COR-L47 (cell line): ENCODE results near the gene ZNF622.
A peak's percentile ranks its signal among the peaks of the same experiment; 100 is the strongest.

Experiments
- DNase-seq: peaks from one replicate; lab custom pipeline; 2025; lab: John Stamatoyannopoulos, UW

Gene ZNF622

DNA sequence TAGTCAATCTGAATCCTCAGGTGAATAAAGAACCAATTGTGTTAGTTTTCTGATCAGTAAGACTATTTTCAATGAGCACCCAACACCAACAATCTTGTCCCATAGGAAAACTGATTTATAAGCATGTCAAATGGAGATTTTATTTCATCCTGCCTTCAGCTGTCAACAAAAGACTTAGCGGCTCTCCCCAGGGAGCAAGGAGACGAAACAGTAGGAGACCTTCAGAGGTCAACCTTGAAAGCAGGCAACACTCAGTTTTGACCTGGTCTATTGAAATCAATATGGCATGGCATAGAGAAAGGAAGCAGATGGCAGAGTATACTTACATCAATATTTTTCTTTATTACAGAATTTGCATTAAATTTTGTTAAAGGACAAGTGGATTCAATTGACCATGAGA is 34.1 kb downstream of the ZNF622 start:
- peak; percentile 59 for DNase-seq

DNA sequence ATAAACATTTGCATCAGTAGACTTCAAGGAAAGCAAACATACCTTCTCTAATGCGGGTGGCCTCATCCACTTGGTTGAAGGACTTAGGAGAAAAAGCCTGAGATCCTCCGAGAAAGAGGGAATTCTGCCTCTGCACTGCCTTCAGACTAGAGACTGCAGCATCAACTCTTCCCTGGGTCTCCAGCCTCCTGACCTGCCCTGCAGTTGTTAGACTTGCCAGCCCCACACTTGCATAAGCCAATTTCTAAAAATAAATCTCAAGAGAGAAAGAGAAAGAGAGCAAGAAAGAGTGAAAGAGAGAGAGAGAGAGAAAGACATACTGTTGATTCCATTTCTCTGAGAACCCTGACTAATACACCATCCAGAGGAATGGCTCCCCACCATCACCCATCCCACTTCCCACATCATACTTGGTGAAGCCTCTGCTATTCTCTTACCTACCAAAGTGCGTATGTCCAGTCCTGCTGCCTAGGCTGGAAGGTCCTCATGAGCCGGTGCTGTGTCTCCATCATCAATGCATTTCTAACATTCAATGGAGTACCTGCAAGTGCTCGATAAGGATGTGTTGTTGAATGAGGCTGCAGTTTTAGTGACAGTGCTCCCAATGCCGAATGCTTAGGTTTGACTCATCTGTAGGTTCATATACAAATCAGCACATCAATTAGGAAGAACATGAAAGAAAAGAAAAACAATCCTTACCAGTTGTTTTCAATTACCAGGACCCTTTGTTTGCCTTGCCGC is 35.1 kb downstream of the ZNF622 start:
- DNase-seq, result no peak

DNA sequence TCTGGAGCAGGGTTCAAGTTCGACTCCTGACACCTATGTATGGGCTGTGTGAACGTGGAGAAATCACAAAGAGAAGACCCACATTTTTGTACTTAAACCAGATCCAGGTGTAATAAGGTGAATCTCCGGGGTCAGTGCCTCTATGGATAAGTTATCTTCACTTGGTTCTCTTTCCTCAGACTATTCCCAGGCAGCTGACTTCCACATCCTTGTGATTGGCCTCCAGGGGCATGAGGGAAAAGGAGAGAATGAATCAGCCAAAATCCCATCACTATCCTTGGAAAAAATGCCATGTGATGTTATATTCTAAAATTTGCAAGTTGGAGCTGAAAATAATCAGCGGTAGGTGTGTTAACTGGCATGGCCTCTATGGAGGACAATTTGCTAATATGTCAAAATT is 37.2 kb downstream of the ZNF622 start:
- DNase-seq, result no peak

DNA sequence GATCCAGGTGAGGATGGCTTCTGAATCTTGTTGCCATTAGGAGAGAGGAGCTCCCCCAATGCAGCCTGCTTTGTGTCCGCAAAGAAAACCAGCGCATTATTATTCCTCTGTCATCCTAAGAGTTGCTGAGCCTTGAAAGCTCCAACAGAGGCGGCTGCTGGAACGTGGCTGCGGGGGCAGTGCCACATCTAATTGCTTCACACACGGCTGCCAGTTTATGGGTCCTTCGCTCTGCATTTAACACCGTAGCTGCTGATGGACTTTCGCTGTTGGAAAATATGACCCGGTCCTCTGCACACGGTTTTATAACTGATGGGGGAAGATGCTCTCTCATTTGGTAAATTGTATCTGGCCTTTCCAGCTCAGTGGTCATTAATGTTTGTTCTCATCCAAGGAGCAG is 38.0 kb downstream of the ZNF622 start:
- peak; percentile 72 for DNase-seq

DNA sequence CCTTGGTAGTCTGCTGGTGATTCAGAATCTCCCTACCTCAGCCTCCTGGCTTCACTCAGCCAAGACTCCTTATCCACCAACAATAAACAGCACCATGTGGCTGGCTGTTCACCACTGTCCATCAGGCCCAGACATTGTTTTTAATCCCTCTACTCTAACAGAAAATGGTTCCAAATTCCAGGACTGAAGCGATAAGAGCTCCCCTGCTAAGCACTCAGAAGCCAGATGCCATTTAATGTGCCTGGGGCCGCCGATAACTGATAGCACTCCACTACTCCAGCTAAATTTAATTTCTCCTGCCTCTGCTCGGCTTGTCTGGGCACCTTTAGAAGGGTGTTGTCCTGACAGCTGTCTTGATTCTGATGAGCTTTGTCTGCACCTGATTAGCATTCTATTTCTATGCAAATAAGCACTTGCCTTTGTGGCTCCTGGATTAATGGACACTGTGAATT is 47.1 kb downstream of the ZNF622 start:
- DNase-seq, result no peak

DNA sequence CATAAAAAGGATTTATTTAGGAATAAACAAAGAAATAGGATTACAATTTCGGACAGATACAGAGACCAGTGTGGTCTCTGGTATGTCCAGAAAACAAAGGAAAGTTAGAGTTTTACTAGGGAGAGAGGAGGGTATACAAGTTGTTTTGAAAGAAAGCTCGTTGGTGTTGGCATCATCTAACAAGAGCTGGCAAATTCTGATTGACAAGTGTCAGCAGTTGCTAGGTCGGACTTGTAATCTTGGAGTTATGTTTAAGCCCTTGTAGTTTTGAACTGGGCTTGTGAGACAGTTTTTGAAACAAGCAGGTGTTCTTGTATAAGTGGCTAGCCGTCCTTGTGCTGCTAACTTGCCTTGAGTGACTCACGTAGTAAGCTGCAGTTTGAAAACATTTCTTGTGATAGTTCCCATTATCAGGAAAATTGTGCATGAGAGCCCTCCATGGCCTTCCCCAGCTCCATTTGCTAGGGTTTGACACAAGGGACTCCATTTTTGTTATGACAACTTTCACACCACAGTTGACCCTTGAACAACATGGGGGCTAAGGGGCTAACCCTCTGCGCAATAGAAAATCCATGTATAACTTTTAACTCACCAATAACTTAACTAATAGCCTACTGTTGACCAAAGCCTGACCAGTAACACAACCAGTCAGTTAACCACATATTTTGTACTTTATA is 48.1 kb downstream of the ZNF622 start:
- no peak for DNase-seq

DNA sequence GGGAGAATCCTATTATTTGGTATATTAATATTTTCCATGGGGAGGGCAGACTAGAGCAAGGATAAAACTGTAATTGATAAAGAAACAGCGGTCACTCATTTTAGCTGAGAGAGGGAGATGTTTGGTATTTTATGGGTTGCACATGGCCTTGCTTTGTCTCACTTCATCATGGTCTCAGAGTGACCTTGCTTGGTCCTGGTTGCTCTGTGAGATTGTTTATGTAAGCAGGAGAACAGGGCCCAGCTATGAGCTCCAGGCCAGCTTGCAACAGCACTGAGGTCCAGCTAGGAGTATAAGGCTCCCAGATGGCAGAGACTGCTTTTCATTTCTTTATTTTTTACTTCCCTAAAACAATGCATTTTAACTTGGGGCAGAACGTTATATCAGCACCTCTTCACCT is 50.7 kb downstream of the ZNF622 start:
- no peak for DNase-seq

DNA sequence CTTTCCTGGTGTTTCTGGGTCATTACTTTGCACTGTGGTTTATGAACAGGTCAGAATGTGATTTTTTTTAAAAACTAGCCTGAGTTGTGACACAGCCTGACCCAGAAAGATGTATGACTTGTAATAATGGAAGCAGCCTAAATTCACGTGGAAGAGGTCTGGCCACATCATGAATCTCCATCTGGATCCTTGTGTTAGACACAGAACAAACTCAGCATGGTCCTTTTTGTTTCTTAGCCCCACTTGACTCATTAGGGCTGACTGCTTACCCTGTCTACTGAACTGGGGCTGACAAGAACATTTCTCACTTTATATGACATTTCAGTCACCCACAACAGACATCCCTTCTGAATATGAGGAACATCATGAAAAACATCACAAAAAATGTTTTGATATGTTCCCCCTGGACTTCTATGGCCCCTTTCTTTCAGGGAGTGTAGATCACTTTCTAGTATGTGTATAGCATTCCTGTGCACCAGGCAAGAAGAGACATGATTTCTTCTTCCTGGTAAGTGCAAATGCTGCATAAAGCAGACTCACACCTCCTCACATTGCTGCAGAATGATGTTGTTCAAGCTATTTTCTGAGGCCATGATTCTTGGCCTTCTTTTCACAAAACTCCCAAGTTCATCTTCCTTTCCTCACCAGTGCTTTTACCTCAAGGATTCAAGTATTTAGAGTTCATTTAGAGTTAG is 52.3 kb downstream of the ZNF622 start:
- no peak for DNase-seq

DNA sequence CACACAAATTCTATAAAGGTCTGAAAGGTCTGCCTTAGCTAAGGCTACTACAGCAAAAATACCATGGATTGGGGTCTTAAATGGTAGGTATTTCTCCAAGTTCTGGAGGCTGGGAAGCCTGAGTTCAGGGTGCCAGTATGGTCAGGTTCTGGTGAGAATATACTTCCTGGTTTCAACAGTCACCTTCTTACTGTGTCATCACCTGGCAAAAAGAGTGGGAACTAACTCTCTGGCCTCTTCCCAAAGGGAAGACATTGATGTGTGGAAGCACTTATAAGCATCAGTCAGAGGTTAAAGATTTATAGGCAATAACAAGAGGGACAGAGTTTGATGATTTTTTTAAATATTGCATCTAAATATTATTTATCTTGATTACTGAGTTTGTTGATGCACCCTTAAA is 53.0 kb downstream of the ZNF622 start:
- no peak for DNase-seq

DNA sequence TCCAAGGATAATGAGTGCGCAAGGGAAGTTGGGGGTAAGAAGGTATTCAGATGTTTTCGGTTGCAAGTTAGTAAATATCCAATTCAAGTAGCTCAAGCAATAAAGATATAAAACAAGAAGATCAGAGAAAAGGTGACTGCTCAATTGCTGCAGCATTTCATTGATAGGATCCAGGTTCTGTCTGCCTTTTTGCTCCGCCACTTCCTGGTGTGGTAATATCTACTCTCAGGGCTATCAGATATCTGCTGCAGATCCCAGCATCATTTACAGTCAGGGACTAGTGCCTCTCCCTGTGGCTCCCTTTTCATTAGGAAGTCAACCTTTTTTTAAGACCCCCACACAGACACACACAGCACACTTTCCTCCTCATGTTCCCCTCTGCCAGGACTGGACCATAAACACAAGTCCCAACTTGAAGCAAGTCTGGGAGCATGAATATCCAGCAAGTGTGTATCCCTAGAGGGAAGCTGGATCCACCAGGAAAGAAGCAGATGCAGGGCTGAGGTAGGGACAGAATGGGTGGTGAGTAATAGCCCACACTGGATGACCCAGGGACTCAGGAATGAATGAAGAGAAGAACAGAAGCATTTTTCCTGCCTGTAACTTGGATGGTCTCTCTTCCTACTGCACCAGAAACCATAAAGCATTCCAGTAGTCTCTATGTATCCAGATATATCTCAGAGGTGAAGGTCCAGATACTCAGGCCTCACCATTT is 53.7 kb downstream of the ZNF622 start:
- no peak for DNase-seq

DNA sequence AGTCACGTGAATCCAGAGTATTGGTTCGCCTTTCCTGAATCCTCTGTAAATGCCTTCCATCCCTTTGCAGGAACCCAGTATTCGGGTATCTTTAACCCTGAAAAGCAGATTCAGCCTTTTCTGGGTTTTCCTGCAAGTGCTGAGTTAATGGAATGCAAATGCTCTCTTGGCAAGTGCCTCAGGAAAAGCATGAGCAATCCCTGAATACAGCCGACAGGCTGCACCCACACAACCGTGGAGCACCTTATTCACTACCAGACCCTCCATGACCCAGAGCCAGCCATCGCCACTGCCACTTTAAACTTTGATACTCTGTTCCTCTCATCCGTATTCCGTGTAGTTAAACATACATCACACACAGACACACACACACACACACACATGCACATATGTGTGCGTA is 54.4 kb downstream of the ZNF622 start:
- DNase-seq, result no peak

DNA sequence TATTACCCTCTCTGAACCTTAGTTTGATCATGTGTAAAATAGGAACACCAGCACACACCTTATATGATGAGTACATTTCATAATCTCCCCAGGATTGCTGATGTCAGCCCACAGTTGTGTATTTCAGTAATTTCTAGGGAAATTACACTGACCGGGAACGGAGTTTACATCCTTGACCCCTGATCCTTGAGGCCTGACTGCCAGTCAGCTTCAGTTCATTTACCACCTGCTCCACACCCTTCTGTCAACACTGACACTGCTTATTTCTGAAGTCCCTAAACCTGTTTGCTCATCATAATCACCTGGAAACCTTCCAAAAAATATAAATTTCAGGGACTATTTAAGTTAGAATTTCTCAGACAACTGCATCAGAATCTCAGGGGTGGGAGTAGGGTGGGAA is 55.3 kb downstream of the ZNF622 start:
- peak; percentile 26 for DNase-seq

DNA sequence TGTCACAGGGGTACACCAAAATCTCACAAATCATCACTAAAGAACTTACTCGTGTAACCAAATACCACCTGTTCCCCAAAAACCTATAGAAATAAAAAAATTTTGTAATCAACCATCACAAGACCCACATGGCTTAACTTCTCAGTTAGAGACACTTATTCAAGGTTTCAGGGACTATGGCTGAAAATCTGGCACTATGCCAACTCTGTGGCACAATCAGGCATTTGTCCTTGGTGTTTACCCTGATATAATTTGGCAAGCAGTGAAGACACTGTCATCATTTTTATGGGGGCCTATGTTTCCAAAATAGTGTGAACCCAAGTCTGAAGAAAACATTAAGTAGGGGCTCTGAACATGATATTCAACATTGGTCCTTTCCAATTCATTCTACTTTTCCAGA is 59.0 kb downstream of the ZNF622 start:
- peak; percentile 47 for DNase-seq

DNA sequence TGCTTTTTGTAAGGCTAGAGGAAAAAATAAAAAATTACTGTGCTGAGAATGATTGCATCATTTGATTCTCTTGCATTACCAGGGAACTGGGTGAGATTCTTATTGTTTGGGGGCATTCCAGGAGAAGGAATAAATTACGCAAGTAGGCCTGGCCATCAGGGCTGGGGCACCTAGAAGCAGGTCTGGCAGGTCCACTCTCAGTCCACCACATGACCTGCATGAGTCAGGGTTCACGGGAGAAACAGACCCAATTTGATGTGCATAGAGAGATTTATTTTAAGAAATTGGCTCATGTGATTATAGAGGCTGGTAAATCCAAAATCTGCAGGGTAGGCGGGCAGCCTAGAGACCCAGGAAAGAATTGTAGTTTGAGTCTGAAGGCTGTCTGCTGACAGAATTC is 59.6 kb downstream of the ZNF622 start:
- no peak for DNase-seq
